OCI-LY3 (cell line): Measurements from ENCODE around the gene HBG1.

Source experiments
- H2AFZ ChIP-seq: fragments of 200-600, 300-600 bp; shearing (Covaris generic); 2 replicates; pipeline ENCODE4 v1.6.0; 2014; ENCODE audit warnings: antibody characterized with exemption, low read depth, low read length
- H3K27ac ChIP-seq: fragments of 200-600, 300-600 bp; sonication (generic); 2 replicates; pipeline ENCODE4 v1.5.1; 2014; ENCODE audit warnings: mild to moderate bottlenecking, low read length, moderate library complexity, mixed read lengths
- H3K27me3 ChIP-seq: fragments of 200-600, 300-600 bp; sonication (generic); 2 replicates; pipeline ENCODE4 v1.6.1; 2014; ENCODE audit warnings: low read depth, low read length, mixed read lengths
- H3K36me3 ChIP-seq: fragments of 200-600, 300-600 bp; sonication (generic); replicated peaks from 2 replicates; pipeline ENCODE3; 2014; ENCODE audit warnings: low read depth, low read length, mixed read lengths
- H3K4me1 ChIP-seq: fragments of 300-600, 200-600 bp; sonication (generic); 2 replicates; pipeline ENCODE4 v1.6.1; 2014; ENCODE audit warnings: low read length, mixed read lengths
- H3K4me2 ChIP-seq: fragments of 200-600, 300-600 bp; sonication (generic); 2 replicates; pipeline ENCODE4 v1.6.1; 2014; ENCODE audit warnings: low read length, mixed read lengths
- H3K4me3 ChIP-seq: fragments of 300-600, 200-600 bp; sonication (generic); 2 replicates; pipeline ENCODE4 v1.5.1; 2014; ENCODE audit warnings: antibody characterized with exemption, mild to moderate bottlenecking, low read length, moderate library complexity
- H3K79me2 ChIP-seq: fragments of 300-600, 200-600 bp; shearing (Covaris generic); 2 replicates; pipeline ENCODE4 v1.6.1; 2014; ENCODE audit warnings: mild to moderate bottlenecking, low read length, mixed read lengths
- H3K9ac ChIP-seq: fragments of 300-600, 200-600 bp; shearing (Covaris generic); 2 replicates; pipeline ENCODE4 v1.6.0; 2014; ENCODE audit warnings: mild to moderate bottlenecking, low read length, moderate library complexity
- H3K9me3 ChIP-seq: fragments of 200-600, 300-600 bp; shearing (Covaris generic); 2 replicates; pipeline ENCODE4 v1.6.1; 2014; ENCODE audit warnings: low read length, mixed read lengths; ENCODE audit not compliant: insufficient read depth
- H4K20me1 ChIP-seq: fragments of 200-600, 300-600 bp; sonication (generic); 2 replicates; pipeline ENCODE4 v1.6.1; 2016; ENCODE audit warnings: low read length, mixed read lengths; ENCODE audit not compliant: insufficient read depth
- CTCF ChIP-seq: fragments of 200-600, 300-600 bp; sonication (generic); IDR thresholded peaks from 2 replicates; pipeline ENCODE4 v1.5.1; 2014; ENCODE audit warnings: antibody characterized with exemption, low read length, low read depth
- EZH2phosphoT487 ChIP-seq: fragments of 200-600 bp; shearing (Covaris generic); IDR thresholded peaks from 2 replicates; pipeline ENCODE4 v1.6.1; 2018; ENCODE audit warnings: antibody characterized with exemption, mixed run types, low read depth

Gene HBG1

GRCh38 chr11:5276697-5277096 is 27.0 kb upstream of the HBG1 start:
- Histone ChIP-seq H3K4me3 (no peak overlapping the region), H3K36me3 (no peaks in the 10 kb centered on the region), H3K27ac (no peak overlapping the region), H2AFZ (no peak overlapping the region), H3K9ac (no peak overlapping the region), H3K79me2 (no peaks in the 10 kb centered on the region), H4K20me1 (no peaks in the 10 kb centered on the region), H3K4me1 (peaks cover 21% of the 10 kb centered on the region), H3K4me2 (no peak overlapping the region), H3K9me3 (no peaks in the 10 kb centered on the region), H3K27me3 (no peaks in the 10 kb centered on the region)
- TF ChIP-seq EZH2phosphoT487, result no peak
- no peak for TF ChIP-seq CTCF

- H4K20me1 ChIP-seq, result no peaks in the 10 kb centered on the region
- H3K9me3 ChIP-seq, result no peaks in the 10 kb centered on the region
- no peak overlapping the region for H3K4me2 ChIP-seq
- H3K79me2 ChIP-seq, result no peaks in the 10 kb centered on the region
- TF ChIP-seq EZH2phosphoT487, result no peak
- TF ChIP-seq CTCF, result no peak
- peaks cover 14% of the 10 kb centered on the region for H3K4me1 ChIP-seq
- no peak overlapping the region for H3K9ac ChIP-seq
- H3K27me3 ChIP-seq, result no peaks in the 10 kb centered on the region
- H3K36me3 ChIP-seq, result no peaks in the 10 kb centered on the region
- no peak overlapping the region for H3K4me3 ChIP-seq
- H3K27ac ChIP-seq, result no peak overlapping the region
- no peak overlapping the region for H2AFZ ChIP-seq
Measured at GRCh38 chr11:5275369-5276110, 25.9 kb upstream of the HBG1 start.

GRCh38 chr11:5274395-5274794 is 24.7 kb upstream of the HBG1 start:
- TF ChIP-seq CTCF (no peak), EZH2phosphoT487 (no peak)
- Histone ChIP-seq H3K36me3 (no peaks in the 10 kb centered on the region), H3K4me2 (no peak overlapping the region), H3K4me3 (no peak overlapping the region), H3K4me1 (peaks cover 7% of the 10 kb centered on the region), H3K9ac (no peak overlapping the region), H3K9me3 (no peaks in the 10 kb centered on the region), H3K27ac (no peak overlapping the region), H4K20me1 (no peaks in the 10 kb centered on the region), H2AFZ (no peak overlapping the region), H3K79me2 (no peaks in the 10 kb centered on the region), H3K27me3 (no peaks in the 10 kb centered on the region)

GRCh38 chr11:5272395-5273017 is 22.8 kb upstream of the HBG1 start:
- Histone ChIP-seq H4K20me1 (no peaks in the 10 kb centered on the region), H3K27me3 (no peaks in the 10 kb centered on the region; the same call in 1 of the 2 replicates), H3K9me3 (no peaks in the 10 kb centered on the region), H2AFZ (no peak overlapping the region), H3K4me3 (no peak overlapping the region), H3K36me3 (no peaks in the 10 kb centered on the region), H3K79me2 (no peaks in the 10 kb centered on the region), H3K9ac (no peak overlapping the region), H3K4me1 (no peaks in the 10 kb centered on the region), H3K27ac (no peak overlapping the region), H3K4me2 (no peak overlapping the region)
- TF ChIP-seq EZH2phosphoT487, result no peak
- TF ChIP-seq CTCF, result no peak
